PFSK-1 (cell line): Measurements from ENCODE around the gene LGI2.

Experiments
- POLR2AphosphoS5 ChIP-seq: IDR thresholded peaks from 2 replicates; pipeline ENCODE4 v1.6.1; 2012; ENCODE audit warnings: low read depth, mild to moderate bottlenecking, control low read depth, low read length, moderate library complexity
- SIN3A ChIP-seq: IDR thresholded peaks from 2 replicates; pipeline ENCODE4 v1.6.1; 2012; ENCODE audit warnings: mild to moderate bottlenecking, low read length, moderate library complexity, borderline replicate concordance; ENCODE audit not compliant: insufficient read depth
- TAF1 ChIP-seq: IDR thresholded peaks from 2 replicates; pipeline ENCODE4 v1.6.1; 2012; ENCODE audit warnings: low read length, control low read depth, borderline replicate concordance; ENCODE audit not compliant: insufficient read depth
- TF ChIP-seq, protein P1 (sequence below), 2 experiments: IDR thresholded peaks; 2 replicates each; pipeline versions ENCODE4 v1.6.1 to v1.8.0; 2011 to 2012; ENCODE audit warnings: low read depth in 2 of 2, low read length in 2 of 2, control low read depth in 1 of 2, inconsistent platforms in 1 of 2, mild to moderate bottlenecking in 1 of 2, moderate library complexity in 1 of 2; ENCODE audit not compliant: insufficient read depth in 1 of 2

GRCh38 chr4:25057299-25057698, 26.6 kb upstream of the LGI2 start:
- TF ChIP-seq POLR2AphosphoS5 (no peak), SIN3A (no peak), TAF1 (no peak)
- TF ChIP-seq, protein P1, sequence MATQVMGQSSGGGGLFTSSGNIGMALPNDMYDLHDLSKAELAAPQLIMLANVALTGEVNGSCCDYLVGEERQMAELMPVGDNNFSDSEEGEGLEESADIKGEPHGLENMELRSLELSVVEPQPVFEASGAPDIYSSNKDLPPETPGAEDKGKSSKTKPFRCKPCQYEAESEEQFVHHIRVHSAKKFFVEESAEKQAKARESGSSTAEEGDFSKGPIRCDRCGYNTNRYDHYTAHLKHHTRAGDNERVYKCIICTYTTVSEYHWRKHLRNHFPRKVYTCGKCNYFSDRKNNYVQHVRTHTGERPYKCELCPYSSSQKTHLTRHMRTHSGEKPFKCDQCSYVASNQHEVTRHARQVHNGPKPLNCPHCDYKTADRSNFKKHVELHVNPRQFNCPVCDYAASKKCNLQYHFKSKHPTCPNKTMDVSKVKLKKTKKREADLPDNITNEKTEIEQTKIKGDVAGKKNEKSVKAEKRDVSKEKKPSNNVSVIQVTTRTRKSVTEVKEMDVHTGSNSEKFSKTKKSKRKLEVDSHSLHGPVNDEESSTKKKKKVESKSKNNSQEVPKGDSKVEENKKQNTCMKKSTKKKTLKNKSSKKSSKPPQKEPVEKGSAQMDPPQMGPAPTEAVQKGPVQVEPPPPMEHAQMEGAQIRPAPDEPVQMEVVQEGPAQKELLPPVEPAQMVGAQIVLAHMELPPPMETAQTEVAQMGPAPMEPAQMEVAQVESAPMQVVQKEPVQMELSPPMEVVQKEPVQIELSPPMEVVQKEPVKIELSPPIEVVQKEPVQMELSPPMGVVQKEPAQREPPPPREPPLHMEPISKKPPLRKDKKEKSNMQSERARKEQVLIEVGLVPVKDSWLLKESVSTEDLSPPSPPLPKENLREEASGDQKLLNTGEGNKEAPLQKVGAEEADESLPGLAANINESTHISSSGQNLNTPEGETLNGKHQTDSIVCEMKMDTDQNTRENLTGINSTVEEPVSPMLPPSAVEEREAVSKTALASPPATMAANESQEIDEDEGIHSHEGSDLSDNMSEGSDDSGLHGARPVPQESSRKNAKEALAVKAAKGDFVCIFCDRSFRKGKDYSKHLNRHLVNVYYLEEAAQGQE (IDR thresholded peaks at IDR 0.05; ENCODE audit: insufficient read depth in 1 of 2, low read depth in 2 of 2, low read length in 2 of 2) = no peak
